ENCODE measurements around the gene DOCK8.

Gene DOCK8

GRCh38 chr9:374736-375135 is 160.1 kb downstream of the DOCK8 start:
- H3K4me3 ChIP-seq (ENCODE audit: low read depth in 1 of 2, low read length in 2 of 2): no peak overlapping the region

DNA sequence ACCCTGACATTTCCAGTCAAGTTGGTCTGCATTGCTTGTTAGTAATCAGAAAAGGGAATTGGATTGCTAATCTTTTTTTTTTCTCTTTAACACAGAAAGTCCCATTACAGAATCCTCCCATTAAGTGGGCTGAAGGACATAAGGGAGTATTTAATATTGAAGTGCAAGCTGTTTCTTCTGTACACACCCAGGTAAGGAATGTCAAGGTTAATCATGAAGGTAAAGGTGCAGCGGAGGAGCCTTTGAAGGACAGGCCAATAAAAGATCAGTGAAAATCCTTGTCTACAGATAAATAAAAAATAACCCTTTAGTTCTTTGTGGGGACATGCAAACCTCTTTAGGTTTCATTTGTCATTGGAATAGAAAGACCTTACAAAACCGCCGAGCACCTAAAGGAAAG is 161.4 kb downstream of the DOCK8 start:
- Histone ChIP-seq H3K9me3 (ENCODE audit: control insufficient read depth in 1 of 2, low read length in 2 of 2) (no peaks in the 10 kb centered on the region), H3K4me1 (ENCODE audit: control insufficient read depth in 1 of 2, insufficient read depth in 2 of 2, low read length in 2 of 2) (peaks cover 0 to 3% of the 10 kb centered on the region in 2 donors), H3K36me3 (ENCODE audit: control insufficient read depth in 1 of 2, insufficient read depth in 2 of 2, low read length in 2 of 2) (peaks cover 0 to 41% of the 10 kb centered on the region in 2 donors), H3K9ac (ENCODE audit: low read depth in 1 of 2, low read length in 2 of 2) (no peak overlapping the region), H3K27me3 (ENCODE audit: control insufficient read depth in 1 of 2, insufficient read depth in 2 of 2, low read length in 2 of 2) (no peaks in the 10 kb centered on the region), H3K4me3 (ENCODE audit: low read depth in 1 of 2, low read length in 2 of 2) (no peak overlapping the region), H3K27ac (ENCODE audit: low read depth, low read length) (no peak overlapping the region)

More at GRCh38 chr9:374736-375135, 160.1 kb downstream of the DOCK8 start:
- Histone ChIP-seq H3K27ac (ENCODE audit: low read depth, low read length) (no peak overlapping the region), H3K27me3 (ENCODE audit: control insufficient read depth in 1 of 2, insufficient read depth in 2 of 2, low read length in 2 of 2) (no peaks in the 10 kb centered on the region), H3K4me1 (ENCODE audit: control insufficient read depth in 1 of 2, insufficient read depth in 2 of 2, low read length in 2 of 2) (peaks cover 0 to 3% of the 10 kb centered on the region in 2 donors), H3K9ac (ENCODE audit: low read depth in 1 of 2, low read length in 2 of 2) (no peak overlapping the region), H3K9me3 (ENCODE audit: control insufficient read depth in 1 of 2, low read length in 2 of 2) (no peaks in the 10 kb centered on the region), H3K36me3 (ENCODE audit: control insufficient read depth in 1 of 2, insufficient read depth in 2 of 2, low read length in 2 of 2) (peaks cover 0 to 53% of the 10 kb centered on the region in 2 donors)

- H3K9ac ChIP-seq (ENCODE audit: low read depth in 1 of 2, low read length in 2 of 2): no peak overlapping the region
- H3K36me3 ChIP-seq (ENCODE audit: control insufficient read depth in 1 of 2, insufficient read depth in 2 of 2, low read length in 2 of 2): peaks cover 0 to 34% of the 10 kb centered on the region in 2 donors
- H3K4me1 ChIP-seq (ENCODE audit: control insufficient read depth in 1 of 2, insufficient read depth in 2 of 2, low read length in 2 of 2): peaks cover 0 to 3% of the 10 kb centered on the region in 2 donors
- H3K27me3 ChIP-seq (ENCODE audit: control insufficient read depth in 1 of 2, insufficient read depth in 2 of 2, low read length in 2 of 2): no peaks in the 10 kb centered on the region
- no peak overlapping the region for H3K27ac ChIP-seq (ENCODE audit: low read depth, low read length)
- no peaks in the 10 kb centered on the region for H3K9me3 ChIP-seq (ENCODE audit: control insufficient read depth in 1 of 2, low read length in 2 of 2)
- no peak overlapping the region for H3K4me3 ChIP-seq (ENCODE audit: low read depth in 1 of 2, low read length in 2 of 2)
Measured at GRCh38 chr9:378263-378662, 163.6 kb downstream of the DOCK8 start.

DNA sequence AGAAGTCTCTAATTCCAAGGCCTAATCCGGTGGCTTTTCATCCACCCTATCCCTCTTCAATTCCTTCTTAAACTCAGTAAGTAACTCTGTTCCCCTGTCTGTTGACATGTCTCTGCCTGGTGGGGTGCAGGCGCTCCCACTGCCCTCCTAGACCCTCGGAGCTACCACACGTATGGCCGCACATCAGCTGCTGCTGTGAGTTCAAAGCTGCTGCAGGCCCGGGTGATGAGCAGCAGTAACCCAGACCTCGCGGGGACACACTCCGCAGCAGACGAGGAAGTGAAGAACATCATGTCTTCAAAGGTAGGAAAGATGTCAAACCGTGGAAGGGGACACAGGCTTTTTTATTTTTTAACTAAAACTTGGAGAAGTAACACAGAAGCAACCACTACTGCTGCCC is 167.7 kb downstream of the DOCK8 start:
- no peak overlapping the region for H3K4me3 ChIP-seq (ENCODE audit: low read depth in 1 of 2, low read length in 2 of 2)
- no peaks in the 10 kb centered on the region for H3K27me3 ChIP-seq (ENCODE audit: control insufficient read depth in 1 of 2, insufficient read depth in 2 of 2, low read length in 2 of 2)
- H3K9ac ChIP-seq (ENCODE audit: low read depth in 1 of 2, low read length in 2 of 2): no peak overlapping the region
- no peaks in the 10 kb centered on the region for H3K4me1 ChIP-seq (ENCODE audit: control insufficient read depth in 1 of 2, insufficient read depth in 2 of 2, low read length in 2 of 2)
- H3K9me3 ChIP-seq (ENCODE audit: control insufficient read depth in 1 of 2, low read length in 2 of 2): no peaks in the 10 kb centered on the region
- no peak overlapping the region for H3K27ac ChIP-seq (ENCODE audit: low read depth, low read length)
- peaks cover 7 to 35% of the 10 kb centered on the region in 2 donors for H3K36me3 ChIP-seq (ENCODE audit: control insufficient read depth in 1 of 2, insufficient read depth in 2 of 2, low read length in 2 of 2)

- H3K4me3 ChIP-seq (ENCODE audit: low read depth in 1 of 2, low read length in 2 of 2): no peak overlapping the region
Measured at GRCh38 chr9:385818-386398, 171.2 kb downstream of the DOCK8 start.

GRCh38 chr9:389159-389558 is 174.5 kb downstream of the DOCK8 start:
- Histone ChIP-seq H3K4me3 (ENCODE audit: low read depth in 1 of 2, low read length in 2 of 2) (no peak overlapping the region), H3K36me3 (ENCODE audit: control insufficient read depth in 1 of 2, insufficient read depth in 2 of 2, low read length in 2 of 2) (peaks cover 9 to 22% of the 10 kb centered on the region in 2 donors), H3K27ac (ENCODE audit: low read depth, low read length) (no peak overlapping the region), H3K9ac (ENCODE audit: low read depth in 1 of 2, low read length in 2 of 2) (no peak overlapping the region), H3K27me3 (ENCODE audit: control insufficient read depth in 1 of 2, insufficient read depth in 2 of 2, low read length in 2 of 2) (no peaks in the 10 kb centered on the region), H3K4me1 (ENCODE audit: control insufficient read depth in 1 of 2, insufficient read depth in 2 of 2, low read length in 2 of 2) (no peaks in the 10 kb centered on the region), H3K9me3 (ENCODE audit: control insufficient read depth in 1 of 2, low read length in 2 of 2) (no peaks in the 10 kb centered on the region)

More at GRCh38 chr9:385818-386398, 171.2 kb downstream of the DOCK8 start:
- Histone ChIP-seq H3K9me3 (ENCODE audit: control insufficient read depth in 1 of 2, low read length in 2 of 2) (no peaks in the 10 kb centered on the region), H3K27ac (ENCODE audit: low read depth, low read length) (no peak overlapping the region), H3K27me3 (ENCODE audit: control insufficient read depth in 1 of 2, insufficient read depth in 2 of 2, low read length in 2 of 2) (no peaks in the 10 kb centered on the region), H3K36me3 (ENCODE audit: control insufficient read depth in 1 of 2, insufficient read depth in 2 of 2, low read length in 2 of 2) (peaks cover 9 to 22% of the 10 kb centered on the region in 2 donors), H3K9ac (ENCODE audit: low read depth in 1 of 2, low read length in 2 of 2) (no peak overlapping the region), H3K4me1 (ENCODE audit: control insufficient read depth in 1 of 2, insufficient read depth in 2 of 2, low read length in 2 of 2) (no peaks in the 10 kb centered on the region)

DNA sequence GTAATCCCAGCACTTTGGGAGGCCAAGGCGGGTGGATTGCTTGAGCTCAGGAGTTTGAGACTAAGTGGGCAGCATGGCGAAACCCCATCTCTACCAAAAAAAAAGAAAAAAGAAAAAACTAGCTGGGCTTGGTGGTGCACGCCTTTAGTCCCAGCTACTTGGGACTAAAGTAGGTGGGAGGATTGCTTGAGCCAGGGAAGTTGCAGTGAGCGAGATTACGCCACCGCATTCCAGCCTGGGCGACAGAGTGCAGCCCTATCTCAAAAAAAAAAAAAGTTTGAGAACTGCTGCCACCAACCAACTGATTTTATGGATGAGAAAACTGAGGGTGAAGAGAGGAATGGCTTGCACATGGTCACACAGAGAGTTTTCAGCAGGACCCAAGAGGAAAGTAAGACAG is 175.1 kb downstream of the DOCK8 start:
- Histone ChIP-seq H3K9ac (ENCODE audit: low read depth in 1 of 2, low read length in 2 of 2) (no peak overlapping the region), H3K27me3 (ENCODE audit: control insufficient read depth in 1 of 2, insufficient read depth in 2 of 2, low read length in 2 of 2) (no peaks in the 10 kb centered on the region), H3K27ac (ENCODE audit: low read depth, low read length) (no peak overlapping the region), H3K9me3 (ENCODE audit: control insufficient read depth in 1 of 2, low read length in 2 of 2) (no peaks in the 10 kb centered on the region), H3K36me3 (ENCODE audit: control insufficient read depth in 1 of 2, insufficient read depth in 2 of 2, low read length in 2 of 2) (peaks cover 9 to 20% of the 10 kb centered on the region in 2 donors), H3K4me1 (ENCODE audit: control insufficient read depth in 1 of 2, insufficient read depth in 2 of 2, low read length in 2 of 2) (no peaks in the 10 kb centered on the region), H3K4me3 (ENCODE audit: low read depth in 1 of 2, low read length in 2 of 2) (no peak overlapping the region)

GRCh38 chr9:392077-392804 is 177.6 kb downstream of the DOCK8 start:
- Histone ChIP-seq H3K4me3 (ENCODE audit: low read depth in 1 of 2, low read length in 2 of 2) (no peak overlapping the region), H3K36me3 (ENCODE audit: control insufficient read depth in 1 of 2, insufficient read depth in 2 of 2, low read length in 2 of 2) (peaks cover 2 to 16% of the 10 kb centered on the region in 2 donors), H3K9me3 (ENCODE audit: control insufficient read depth in 1 of 2, low read length in 2 of 2) (no peaks in the 10 kb centered on the region), H3K27me3 (ENCODE audit: control insufficient read depth in 1 of 2, insufficient read depth in 2 of 2, low read length in 2 of 2) (no peaks in the 10 kb centered on the region), H3K27ac (ENCODE audit: low read depth, low read length) (no peak overlapping the region), H3K9ac (ENCODE audit: low read depth in 1 of 2, low read length in 2 of 2) (no peak overlapping the region), H3K4me1 (ENCODE audit: control insufficient read depth in 1 of 2, insufficient read depth in 2 of 2, low read length in 2 of 2) (no peaks in the 10 kb centered on the region)

- Histone ChIP-seq H3K4me1 (ENCODE audit: control insufficient read depth in 1 of 2, insufficient read depth in 2 of 2, low read length in 2 of 2) (no peaks in the 10 kb centered on the region), H3K36me3 (ENCODE audit: control insufficient read depth in 1 of 2, insufficient read depth in 2 of 2, low read length in 2 of 2) (peaks cover 2 to 17% of the 10 kb centered on the region in 2 donors), H3K27ac (ENCODE audit: low read depth, low read length) (no peak overlapping the region), H3K4me3 (ENCODE audit: low read depth in 1 of 2, low read length in 2 of 2) (no peak overlapping the region), H3K27me3 (ENCODE audit: control insufficient read depth in 1 of 2, insufficient read depth in 2 of 2, low read length in 2 of 2) (no peaks in the 10 kb centered on the region), H3K9me3 (ENCODE audit: control insufficient read depth in 1 of 2, low read length in 2 of 2) (no peaks in the 10 kb centered on the region), H3K9ac (ENCODE audit: low read depth in 1 of 2, low read length in 2 of 2) (no peak overlapping the region)
Measured at GRCh38 chr9:394347-395052, 179.8 kb downstream of the DOCK8 start.

GRCh38 chr9:396396-396795 is 181.7 kb downstream of the DOCK8 start:
- peaks cover 0 to 16% of the 10 kb centered on the region in 2 donors for H3K36me3 ChIP-seq (ENCODE audit: control insufficient read depth in 1 of 2, insufficient read depth in 2 of 2, low read length in 2 of 2)
- no peaks in the 10 kb centered on the region for H3K4me1 ChIP-seq (ENCODE audit: control insufficient read depth in 1 of 2, insufficient read depth in 2 of 2, low read length in 2 of 2)
- no peaks in the 10 kb centered on the region for H3K27me3 ChIP-seq (ENCODE audit: control insufficient read depth in 1 of 2, insufficient read depth in 2 of 2, low read length in 2 of 2)
- H3K9me3 ChIP-seq (ENCODE audit: control insufficient read depth in 1 of 2, low read length in 2 of 2): no peaks in the 10 kb centered on the region
- H3K4me3 ChIP-seq (ENCODE audit: low read depth in 1 of 2, low read length in 2 of 2): no peak overlapping the region
- H3K27ac ChIP-seq (ENCODE audit: low read depth, low read length): no peak overlapping the region
- H3K9ac ChIP-seq (ENCODE audit: low read depth in 1 of 2, low read length in 2 of 2): no peak overlapping the region
